Measurements from ENCODE around the gene WNT5B.

DNA sequence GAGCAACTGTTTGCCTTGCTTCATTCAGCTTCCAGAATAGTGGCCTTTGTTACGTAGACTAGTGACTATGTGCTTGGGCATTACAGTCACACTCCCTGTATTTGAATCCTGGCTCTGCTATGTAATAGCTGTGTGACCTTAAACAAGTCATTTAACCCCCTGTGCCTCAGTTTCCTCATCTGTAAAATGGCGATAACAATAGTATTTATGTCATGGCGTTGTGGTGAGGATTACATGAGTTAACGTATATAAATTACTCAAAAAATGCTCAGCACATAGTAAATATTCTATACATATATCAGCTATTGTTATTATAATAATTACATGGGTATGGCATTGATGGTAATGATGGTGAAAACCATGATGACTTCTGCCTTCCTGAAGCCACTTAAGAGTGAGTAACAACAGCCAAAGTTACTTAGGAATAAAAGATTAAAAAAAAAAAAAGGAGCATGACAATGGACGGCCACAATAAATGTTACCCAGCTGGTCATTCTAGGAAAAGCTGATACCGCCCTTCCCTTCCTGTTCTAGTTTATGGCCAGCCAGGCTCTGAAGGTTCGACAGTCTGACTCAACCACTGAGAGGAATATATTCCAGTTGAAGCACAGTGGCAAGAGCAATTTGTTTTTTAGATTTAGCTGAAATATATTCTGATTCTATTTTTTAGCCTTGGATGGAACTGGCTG is 51.9 kb downstream of the WNT5B start:
- TF ChIP-seq, protein P1, sequence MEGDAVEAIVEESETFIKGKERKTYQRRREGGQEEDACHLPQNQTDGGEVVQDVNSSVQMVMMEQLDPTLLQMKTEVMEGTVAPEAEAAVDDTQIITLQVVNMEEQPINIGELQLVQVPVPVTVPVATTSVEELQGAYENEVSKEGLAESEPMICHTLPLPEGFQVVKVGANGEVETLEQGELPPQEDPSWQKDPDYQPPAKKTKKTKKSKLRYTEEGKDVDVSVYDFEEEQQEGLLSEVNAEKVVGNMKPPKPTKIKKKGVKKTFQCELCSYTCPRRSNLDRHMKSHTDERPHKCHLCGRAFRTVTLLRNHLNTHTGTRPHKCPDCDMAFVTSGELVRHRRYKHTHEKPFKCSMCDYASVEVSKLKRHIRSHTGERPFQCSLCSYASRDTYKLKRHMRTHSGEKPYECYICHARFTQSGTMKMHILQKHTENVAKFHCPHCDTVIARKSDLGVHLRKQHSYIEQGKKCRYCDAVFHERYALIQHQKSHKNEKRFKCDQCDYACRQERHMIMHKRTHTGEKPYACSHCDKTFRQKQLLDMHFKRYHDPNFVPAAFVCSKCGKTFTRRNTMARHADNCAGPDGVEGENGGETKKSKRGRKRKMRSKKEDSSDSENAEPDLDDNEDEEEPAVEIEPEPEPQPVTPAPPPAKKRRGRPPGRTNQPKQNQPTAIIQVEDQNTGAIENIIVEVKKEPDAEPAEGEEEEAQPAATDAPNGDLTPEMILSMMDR (IDR thresholded peaks at IDR 0.05), result no peak
- TF ChIP-seq POLR2A (IDR thresholded peaks at IDR 0.05), result no peak
